H1 (cell line): ENCODE measurements around the gene POFUT2. TPM values are rescaled to one million over a fixed set of nuclear protein-coding genes. Genes with fewer than 3 reads are reported as not detected.

Experiments
- CTCF ChIA-PET: fragments of 300-600 bp; sonication (Branson Sonifier 250); formaldehyde crosslinking; loops from one replicate; lab custom pipeline; 2021; ENCODE audit not compliant: partially characterized antibody; lab: Charles Lee
- POLR2A ChIA-PET: fragments of 300-600 bp; sonication (Branson Sonifier 250); formaldehyde crosslinking; loops from one replicate; lab custom pipeline; 2021; ENCODE audit warnings: inconsistent platforms; ENCODE audit not compliant: partially characterized antibody; lab: Charles Lee
- DNase-seq, 2 experiments: peaks; one replicate each; pipeline versions ENCODE4 v3.0.0 to v3.0.0-alpha.2; 2010 to 2022; ENCODE audit warnings: low spot score in 2 of 2, low read depth in 1 of 2, mixed read lengths in 1 of 2
- FAIRE-seq: peaks from 2 replicates; lab custom pipeline; 2011; peaks lifted over from hg19 to GRCh38; lab: Jason Lieb, UNC
- H2AFZ ChIP-seq: 2 replicates; pipeline ENCODE4 v1.8.1; 2012; ENCODE audit warnings: low read length, inconsistent platforms
- H2AK5ac ChIP-seq: 2 replicates; pipeline ENCODE4 v1.6.1; 2013; ENCODE audit warnings: low read depth, low read length
- H2BK120ac ChIP-seq: replicated peaks from 2 replicates; pipeline ENCODE3; 2013; ENCODE audit warnings: low read depth, low read length, inconsistent platforms
- H2BK12ac ChIP-seq: 2 replicates; pipeline ENCODE4 v1.6.1; 2013; ENCODE audit warnings: low read depth, low read length
- H2BK15ac ChIP-seq: 2 replicates; pipeline ENCODE4 v1.6.1; 2013; ENCODE audit warnings: low read length
- H2BK20ac ChIP-seq: 2 replicates; pipeline ENCODE4 v1.6.1; 2013; ENCODE audit warnings: low read length
- H2BK5ac ChIP-seq: 2 replicates; pipeline ENCODE4 v1.6.1; 2013; ENCODE audit warnings: low read depth, low read length
- H3K14ac ChIP-seq: 2 replicates; pipeline ENCODE4 v1.6.1; 2013; ENCODE audit warnings: inconsistent platforms; ENCODE audit not compliant: insufficient read length
- H3K18ac ChIP-seq: 2 replicates; pipeline ENCODE4 v1.6.1; 2013; ENCODE audit warnings: low read length; ENCODE audit errors: extremely low read depth
- H3K23ac ChIP-seq: 2 replicates; pipeline ENCODE4 v1.6.1; 2013; ENCODE audit warnings: inconsistent platforms; ENCODE audit not compliant: insufficient read length
- H3K23me2 ChIP-seq: 2 replicates; pipeline ENCODE4 v1.6.1; 2013; ENCODE audit warnings: low read depth, low read length
- H3K27ac ChIP-seq: 2 replicates; pipeline ENCODE4 v1.6.1; 2011; ENCODE audit warnings: low read depth, low read length, inconsistent platforms
- H3K27me3 ChIP-seq, 4 experiments: replicated peaks in 1 of 4; 1 replicate in 1 of 4; 2 replicates in 3 of 4; pipeline versions ENCODE4 v1.6.1 to v1.8.1; 2011 to 2013; ENCODE audit warnings: low read length in 3 of 4, mild to moderate bottlenecking in 3 of 4, inconsistent platforms in 2 of 4, mixed read lengths in 2 of 4, moderate library complexity in 1 of 4; ENCODE audit not compliant: control insufficient read depth in 3 of 4, insufficient read depth in 3 of 4; ENCODE audit errors: extremely low read depth in 1 of 4
- H3K36me3 ChIP-seq, 4 experiments: 2 replicates each; pipeline versions ENCODE4 v1.6.1 to v1.8.1; 2011 to 2013; ENCODE audit warnings: mild to moderate bottlenecking in 4 of 4, low read length in 3 of 4, moderate library complexity in 2 of 4, control low read depth in 1 of 4, inconsistent platforms in 1 of 4; ENCODE audit not compliant: insufficient read depth in 4 of 4, control insufficient read depth in 2 of 4
- H3K4ac ChIP-seq: replicated peaks from 2 replicates; pipeline ENCODE3; 2013; ENCODE audit warnings: low read length, low read depth, mixed read lengths, inconsistent platforms; ENCODE audit not compliant: insufficient read length
- H3K4me1 ChIP-seq, 4 experiments: replicated peaks in 1 of 4; 1 replicate in 1 of 4; 2 replicates in 3 of 4; pipeline versions ENCODE4 v1.6.1 to v1.8.1; 2011 to 2013; ENCODE audit warnings: low read length in 3 of 4, inconsistent platforms in 2 of 4, mixed read lengths in 1 of 4; ENCODE audit not compliant: insufficient read depth in 4 of 4, control insufficient read depth in 3 of 4
- H3K4me2 ChIP-seq, 2 experiments: 2 replicates each; pipeline versions ENCODE4 v1.6.1 to v1.8.1; 2011 to 2013; ENCODE audit warnings: low read depth in 2 of 2, low read length in 2 of 2, control low read depth in 1 of 2, inconsistent platforms in 1 of 2, mild to moderate bottlenecking in 1 of 2; ENCODE audit not compliant: insufficient read depth in 1 of 2
- H3K4me3 ChIP-seq, 4 experiments: fragments of 200-600, 300-600 bp in 1 of 4; sonication (generic), shearing (Covaris generic), sonication (Bioruptor Twin) in 1 of 4; 2 replicates each; pipeline versions ENCODE4 v1.5.1 to v1.8.1; 2011 to 2016; ENCODE audit warnings: low read length in 4 of 4, low read depth in 3 of 4, control low read depth in 2 of 4, inconsistent platforms in 2 of 4, mild to moderate bottlenecking in 2 of 4, mixed read lengths in 1 of 4, moderate library complexity in 1 of 4; ENCODE audit not compliant: insufficient read depth in 2 of 4; ENCODE audit errors: extremely low read depth in 1 of 4
- H3K56ac ChIP-seq: replicated peaks from 2 replicates; pipeline ENCODE3; 2013; ENCODE audit warnings: low read depth, mild to moderate bottlenecking, mixed read lengths, low read length, inconsistent platforms; ENCODE audit not compliant: insufficient read length
- H3K79me1 ChIP-seq: 2 replicates; pipeline ENCODE4 v1.6.1; 2013; ENCODE audit warnings: low read depth, low read length, control low read depth
- H3K79me2 ChIP-seq, 2 experiments: 2 replicates each; pipeline versions ENCODE4 v1.6.1 to v1.8.1; 2012 to 2013; ENCODE audit warnings: low read length in 2 of 2, mild to moderate bottlenecking in 2 of 2, inconsistent platforms in 1 of 2; ENCODE audit not compliant: insufficient read depth in 2 of 2, control insufficient read depth in 1 of 2
- H3K9ac ChIP-seq, 4 experiments: replicated peaks in 1 of 4; 1 replicate in 1 of 4; 2 replicates in 3 of 4; pipeline versions ENCODE4 v1.6.1 to v1.8.1; 2011 to 2013; ENCODE audit warnings: low read depth in 3 of 4, low read length in 3 of 4, control low read depth in 2 of 4, mild to moderate bottlenecking in 2 of 4, moderate library complexity in 2 of 4, inconsistent platforms in 1 of 4; ENCODE audit errors: extremely low read depth in 1 of 4
- H3K9me3 ChIP-seq, 2 experiments: 2 replicates each; pipeline versions ENCODE4 v1.6.1 to v1.8.1; 2012 to 2013; ENCODE audit warnings: mild to moderate bottlenecking in 2 of 2, moderate library complexity in 2 of 2, control low read depth in 1 of 2, inconsistent platforms in 1 of 2, low read depth in 1 of 2, low read length in 1 of 2, mixed read lengths in 1 of 2; ENCODE audit not compliant: insufficient read depth in 2 of 2
- H4K20me1 ChIP-seq, 2 experiments: replicated peaks in 1 of 2; 2 replicates each; pipeline versions ENCODE3 to v1.8.1; 2011 to 2013; ENCODE audit warnings: inconsistent platforms in 2 of 2, low read length in 2 of 2, mild to moderate bottlenecking in 1 of 2; ENCODE audit not compliant: insufficient read depth in 2 of 2, control insufficient read depth in 1 of 2
- H4K5ac ChIP-seq: 2 replicates; pipeline ENCODE4 v1.6.1; 2013; ENCODE audit warnings: low read length, low read depth, mixed read lengths, inconsistent platforms; ENCODE audit not compliant: insufficient read length
- H4K8ac ChIP-seq: 2 replicates; pipeline ENCODE4 v1.8.0; 2013; ENCODE audit warnings: mild to moderate bottlenecking, moderate library complexity, low read length, inconsistent platforms; ENCODE audit not compliant: insufficient read depth; ENCODE audit errors: extremely low read depth
- H4K91ac ChIP-seq: replicated peaks from 2 replicates; pipeline ENCODE3; 2013; ENCODE audit warnings: low read length, mixed read lengths, inconsistent platforms; ENCODE audit not compliant: insufficient read length
- CBX8 ChIP-seq: fragments of 300-800, 300-1000 bp; sonication (generic); IDR thresholded peaks from 2 replicates; pipeline ENCODE4 v1.7.1; 2016; ENCODE audit warnings: low read depth, low read length, borderline replicate concordance
- KDM4A ChIP-seq: IDR thresholded peaks from one replicate; pipeline ENCODE4 v1.7.1; 2012; ENCODE audit warnings: low read depth, mild to moderate bottlenecking, moderate library complexity, low read length, inconsistent platforms; ENCODE audit not compliant: severe bottlenecking
- RAD21 ChIP-seq, 2 experiments: IDR thresholded peaks in 1 of 2; conservative IDR thresholded peaks in 1 of 2; 2 replicates each; pipeline ENCODE4 v1.6.1; 2011; ENCODE audit warnings: low read depth in 2 of 2, low read length in 2 of 2, improper control_type of control experiment in 1 of 2, inconsistent platforms in 1 of 2, mild to moderate bottlenecking in 1 of 2, moderate library complexity in 1 of 2
- RFX5 ChIP-seq: IDR thresholded peaks from 2 replicates; pipeline ENCODE4 v1.6.1; 2011; ENCODE audit warnings: low read depth, low read length, improper control_type of control experiment, borderline replicate concordance
- SIN3A ChIP-seq, 2 experiments: IDR thresholded peaks in 1 of 2; conservative IDR thresholded peaks in 1 of 2; 2 replicates each; pipeline ENCODE4 v1.6.1; 2011 to 2012; ENCODE audit warnings: low read length in 2 of 2, improper control_type of control experiment in 1 of 2, low read depth in 1 of 2, mild to moderate bottlenecking in 1 of 2
- SP1 ChIP-seq: IDR thresholded peaks from 2 replicates; pipeline ENCODE4 v1.6.1; 2011; ENCODE audit warnings: low read depth, low read length
- WGBS, 2 experiments: shearing (Covaris generic) in 1 of 2; methylation state at CpG; one replicate each; pipeline versions ENCODE4 v1.1.6 to v1.1.7; 2013 to 2015; ENCODE audit warnings: low lambda C conversion rate in 2 of 2, mixed read lengths in 2 of 2, inconsistent platforms in 1 of 2, low coverage in 1 of 2, missing lambda C conversion rate in 1 of 2; ENCODE audit not compliant: insufficient replicate concordance in 2 of 2, insufficient coverage in 1 of 2, insufficient read length in 1 of 2; ENCODE audit errors: extremely low coverage in 1 of 2, missing lambda C conversion rate in 1 of 2; 5-methylcytosine and 5-hydroxymethylcytosine counted together
- long read RNA-seq, 2 experiments: library from RNA in 1 of 2; library from capped mRNA in 1 of 2; stranded (forward); transcript quantifications; one replicate each; pipeline ENCODE4 v2.0.0, GENCODE V29; 2021; ENCODE audit warnings: inconsistent platforms in 1 of 2
- polyA minus RNA-seq, 3 experiments: library from RNA; depleted of rRNA, polyadenylated mRNA; stranded (reverse); fragments of >200 nt; gene quantifications; 1 replicate in 2 of 3; 2 replicates in 1 of 3; pipeline ENCODE4 v1.2.3, GENCODE V29; 2011
- polyA plus RNA-seq, 7 experiments: library from polyadenylated mRNA; depleted of rRNA in 3 of 7; stranded (reverse) in 5 of 7; unstranded in 2 of 7; fragments of >200 nt in 5 of 7; fragments of 200-250 nt in 2 of 7; gene quantifications; 1 replicate in 5 of 7; 2 replicates in 1 of 7; 4 replicates in 1 of 7; pipeline versions ENCODE4 v1.2.1 to v1.2.3, GENCODE V29; 2011 to 2013; ENCODE audit warnings: missing spikeins in 2 of 7, mixed read lengths in 2 of 7
- total RNA-seq: library from RNA; stranded (reverse); fragmentation: NEBNext Ultra II Directional; extraction: Animal tissue kit (Norgen Biotek cat#: 25700); gene quantifications from 2 replicates; pipeline ENCODE4 v1.2.1, GENCODE V29; 2021

The POFUT2 gene
- total RNA-seq (32.1 and 34.6 TPM in 2 replicates), polyA plus RNA-seq (2011; rRNA removed) (13.7 and 21.0 TPM in 2 replicates), polyA minus RNA-seq (2011; rRNA and poly(A)+ RNA removed) (11.2 and 13.2 TPM in 2 replicates)
- polyA plus RNA-seq (2011; cell fraction: cytosol; rRNA removed): 20.3 TPM
- polyA plus RNA-seq (2011; cell fraction: nucleus; rRNA removed): 88.5 TPM
- 24.1 to 33.7 TPM (median 29.4 TPM) in 4 replicates for polyA plus RNA-seq (2012, experiment 1 of 2)
- 15.8 TPM for polyA plus RNA-seq (2012, experiment 2 of 2)
- polyA plus RNA-seq (2013, experiment 1 of 2): 33.3 TPM
- 33.7 TPM for polyA plus RNA-seq (2013, experiment 2 of 2)
- polyA minus RNA-seq (2011; cell fraction: cytosol; rRNA and poly(A)+ RNA removed): 13.0 TPM
- polyA minus RNA-seq (2011; cell fraction: nucleus; rRNA and poly(A)+ RNA removed): 28.5 TPM
- long read RNA-seq, experiment 1, partial matches to known transcripts: 4 of 20 reads
- long read RNA-seq, experiment 1, other reads (novel, unspliced or antisense): 12 of 20 reads
- long read RNA-seq, experiment 2, partial matches to known transcripts: 0 of 2 reads
- long read RNA-seq, experiment 2, other reads (novel, unspliced or antisense): 2 of 2 reads

- no peak within 1 kb of the TSS for H2BK20ac ChIP-seq
- H3K4me1 ChIP-seq: peaks cover 0 to 12% (median 3%) of the 10 kb centered on the region in 4 experiments; a peak in 3 of 7 replicates
- no peaks in the 10 kb centered on the region for H3K9me3 ChIP-seq
- CTCF ChIA-PET: interaction anchor here (0.9 to 4.3 kb wide), 3 partner anchors 10 to 152 kb away, joined by 3 to 49 read pairs (median 3); no protein-coding TSS in a partner anchor
- H4K20me1 ChIP-seq: peaks cover 17 to 27% of the 10 kb centered on the region in 2 experiments
- H3K14ac ChIP-seq: no peak within 1 kb of the TSS
- peaks cover 13% of the 10 kb centered on the region for H3K79me1 ChIP-seq
- H3K4ac ChIP-seq: no peak within 1 kb of the TSS
- no peaks in the 10 kb centered on the region for H3K27me3 ChIP-seq
- H4K5ac ChIP-seq: peak within 1 kb of the TSS; percentile 86
- peak within 1 kb of the TSS; percentile 45 for H4K91ac ChIP-seq
- H3K9ac ChIP-seq: peak within 1 kb of the TSS in 3 of 4 experiments; percentile 51 to 70 (median 68); a peak in 4 of 7 replicates
- H3K23me2 ChIP-seq: peaks cover 8% of the 10 kb centered on the region; the same call in 1 of the 2 replicates
- no peak within 1 kb of the TSS for H2BK15ac ChIP-seq
- peak within 1 kb of the TSS; percentile 76 to 91 (median 80) for H3K4me3 ChIP-seq
- H3K23ac ChIP-seq: no peak within 1 kb of the TSS
- no peak for FAIRE-seq
- H3K36me3 ChIP-seq: peaks cover 5 to 29% (median 23%) of the 10 kb centered on the region in 4 experiments
- no peak within 1 kb of the TSS for H2BK120ac ChIP-seq
- peak within 1 kb of the TSS; percentile 56; the same call in 1 of the 2 replicates for H3K27ac ChIP-seq
- peak; percentile 91 to 99 for DNase-seq
- 0 out of 2 replicates have a peak within 1 kb of the TSS, but pooled peaks have one; percentile 26 for H2BK5ac ChIP-seq
- H2AK5ac ChIP-seq: no peak within 1 kb of the TSS
- WGBS, 2 experiments: 1% methylated on average over 37 of the region's 90 CpGs; no CpG with 5 or more reads in 1 of the 2 experiments
- POLR2A ChIA-PET: interaction anchor here (0.5 to 1.5 kb wide), 7 partner anchors 10 to 817 kb away, joined by 3 to 10 read pairs (median 4); no protein-coding TSS in a partner anchor
- peaks cover 0 to 24% of the 10 kb centered on the region in 2 experiments; a peak in 2 of 4 replicates for H3K79me2 ChIP-seq
- H3K56ac ChIP-seq: no peak within 1 kb of the TSS
- H3K4me2 ChIP-seq: peak within 1 kb of the TSS; percentile 77 to 98
- H2AFZ ChIP-seq: no peak within 1 kb of the TSS
- H4K8ac ChIP-seq: peak within 1 kb of the TSS; percentile 86
- H3K18ac ChIP-seq: peak within 1 kb of the TSS; percentile 87; the same call in 1 of the 2 replicates
- H2BK12ac ChIP-seq: no peak within 1 kb of the TSS
- TF ChIP-seq SIN3A (conservative IDR thresholded peaks at IDR 0.05 in 1 of 2, IDR thresholded peaks at IDR 0.05 in 1 of 2; ENCODE audit: low read depth in 1 of 2, low read length in 2 of 2): peak in 1 of 2 experiments; percentile 88; a peak in 2 of 4 replicates
- no peak for TF ChIP-seq RAD21 (IDR thresholded peaks at IDR 0.05 in 1 of 2, conservative IDR thresholded peaks at IDR 0.05 in 1 of 2; ENCODE audit: low read depth in 2 of 2, low read length in 2 of 2)
- TF ChIP-seq KDM4A: peak; percentile 74
- TF ChIP-seq SP1: no peak
- TF ChIP-seq RFX5: no peak
- no peak for TF ChIP-seq CBX8
Measured at GRCh38 chr21:45287438-45288391, at the start of gene POFUT2. Gene POFUT2 (minus strand): TSS chr21:45287895. CDS start chr21:45287871, 24 bp downstream.
